Endothelial cell of umbilical vein (primary cell): Measurements from ENCODE around the gene ARHGAP10. TPM values are rescaled to one million over a fixed set of nuclear protein-coding genes. Genes with fewer than 3 reads are reported as not detected.

Source experiments
- BruUV-seq: library from RNA; stranded (reverse); fragments of 400-500 nt; replicated peaks from 2 replicates; lab custom pipeline; 2021; lab: Mats Ljungman, UMichigan
- CTCF ChIA-PET: fragments of 300-600, 350-600 bp; sonication (Branson Sonifier 250); formaldehyde crosslinking; loops from one replicate; lab custom pipeline; 2021; ENCODE audit warnings: antibody characterized with exemption, inconsistent platforms; lab: Charles Lee
- POLR2A ChIA-PET: fragments of 300-600, 350-600 bp; sonication (Branson Sonifier 250); formaldehyde crosslinking; loops from one replicate; lab custom pipeline; 2021; ENCODE audit warnings: antibody characterized with exemption, inconsistent platforms; lab: Charles Lee
- DNase-seq: peaks from one replicate; pipeline ENCODE4 v3.0.0-alpha.2; 2011; ENCODE audit warnings: low read depth, low spot score
- FAIRE-seq: peaks from 2 replicates; lab custom pipeline; 2011; peaks lifted over from hg19 to GRCh38; lab: Jason Lieb, UNC
- H2AFZ ChIP-seq: 2 replicates; pipeline ENCODE4 v1.6.0; 2012; ENCODE audit warnings: low read depth, low read length, control low read depth, inconsistent platforms
- H3K27ac ChIP-seq: 2 replicates; pipeline ENCODE4 v1.5.1; 2011; ENCODE audit warnings: low read depth, mild to moderate bottlenecking, control low read depth, low read length, moderate library complexity; ENCODE audit not compliant: insufficient read depth
- H3K27me3 ChIP-seq, 2 experiments: 2 replicates each; pipeline versions ENCODE4 v1.6.0 to v1.6.1; 2011; ENCODE audit warnings: low read length in 2 of 2, mixed read lengths in 1 of 2; ENCODE audit not compliant: control insufficient read depth in 2 of 2, insufficient read depth in 2 of 2
- H3K36me3 ChIP-seq, 2 experiments: 2 replicates in 1 of 2; 3 replicates in 1 of 2; pipeline ENCODE4 v1.5.1; 2011; ENCODE audit warnings: low read length in 2 of 2, mild to moderate bottlenecking in 1 of 2, moderate library complexity in 1 of 2; ENCODE audit not compliant: control insufficient read depth in 2 of 2, insufficient read depth in 2 of 2; ENCODE audit errors: extremely low read depth in 1 of 2
- H3K4me1 ChIP-seq: 3 replicates; pipeline ENCODE4 v1.5.1; 2011; ENCODE audit warnings: mild to moderate bottlenecking, low read length; ENCODE audit not compliant: control insufficient read depth, insufficient read depth; ENCODE audit errors: extremely low read depth
- H3K4me2 ChIP-seq: 2 replicates; pipeline ENCODE4 v1.6.1; 2011; ENCODE audit warnings: low read length, control low read depth, mixed read lengths; ENCODE audit not compliant: insufficient read depth
- H3K4me3 ChIP-seq, 3 experiments: fragments of 200-600 bp in 1 of 3; sonication (generic), shearing (Covaris generic) in 1 of 3; replicated peaks in 1 of 3; 2 replicates each; pipeline ENCODE4 v1.5.1; 2011 to 2016; ENCODE audit warnings: control low read depth in 3 of 3, low read length in 3 of 3, mild to moderate bottlenecking in 2 of 3, inconsistent platforms in 1 of 3, low read depth in 1 of 3, moderate library complexity in 1 of 3; ENCODE audit not compliant: insufficient read depth in 1 of 3
- H3K79me2 ChIP-seq: 2 replicates; pipeline ENCODE4 v1.6.0; 2012; ENCODE audit warnings: low read length, inconsistent platforms; ENCODE audit not compliant: control insufficient read depth, insufficient read depth
- H3K9ac ChIP-seq: replicated peaks from 2 replicates; pipeline ENCODE3; 2011; ENCODE audit warnings: low read length, control low read depth; ENCODE audit not compliant: insufficient read depth; ENCODE audit errors: extremely low read depth
- H3K9me1 ChIP-seq: replicated peaks from 3 replicates; pipeline ENCODE4 v1.6.0; 2011; ENCODE audit warnings: mild to moderate bottlenecking, low read length; ENCODE audit not compliant: control insufficient read depth, insufficient read depth; ENCODE audit errors: extremely low read depth
- H3K9me3 ChIP-seq: replicated peaks from 2 replicates; pipeline ENCODE4 v1.5.1; 2012; ENCODE audit warnings: low read length, inconsistent platforms; ENCODE audit not compliant: control insufficient read depth, insufficient read depth
- H4K20me1 ChIP-seq: replicated peaks from 2 replicates; pipeline ENCODE3; 2011; ENCODE audit warnings: mild to moderate bottlenecking, low read length; ENCODE audit not compliant: control insufficient read depth, insufficient read depth; ENCODE audit errors: extremely low read depth
- CTCF ChIP-seq, 2 donors: IDR thresholded peaks; 1 replicate in 1 of 2; 2 replicates in 1 of 2; pipeline ENCODE4 v1.5.1; 2011; ENCODE audit warnings: low read length in 2 of 2, mild to moderate bottlenecking in 2 of 2, moderate library complexity in 2 of 2, control low read depth in 1 of 2, inconsistent platforms in 1 of 2, low read depth in 1 of 2; ENCODE audit not compliant: insufficient read depth in 1 of 2; ENCODE audit errors: extremely low read depth in 1 of 2
- EZH2 ChIP-seq: IDR thresholded peaks from 2 replicates; pipeline ENCODE4 v1.6.1; 2012; ENCODE audit warnings: borderline replicate concordance, low read depth, mild to moderate bottlenecking, moderate library complexity, low read length, inconsistent platforms; ENCODE audit not compliant: severe bottlenecking
- FOS ChIP-seq: IDR thresholded peaks from 2 replicates; pipeline ENCODE4 v1.6.1; 2011; ENCODE audit warnings: mild to moderate bottlenecking, low read length, moderate library complexity, borderline replicate concordance; ENCODE audit not compliant: insufficient read depth
- GATA2 ChIP-seq: IDR thresholded peaks from 2 replicates; pipeline ENCODE4 v1.7.0; 2011; ENCODE audit warnings: low read depth, mild to moderate bottlenecking, moderate library complexity, mixed read lengths, low read length; ENCODE audit not compliant: insufficient read length, insufficient read depth
- JUN ChIP-seq: IDR thresholded peaks from 2 replicates; pipeline ENCODE4 v1.6.1; 2011; ENCODE audit warnings: borderline replicate concordance, low read depth; ENCODE audit not compliant: insufficient read length, insufficient read depth
- MAX ChIP-seq: IDR thresholded peaks from 2 replicates; pipeline ENCODE4 v1.6.1; 2011; ENCODE audit not compliant: insufficient read depth, insufficient read length
- MYC ChIP-seq: IDR thresholded peaks from one replicate; pipeline ENCODE4 v1.6.1; 2011; ENCODE audit warnings: mild to moderate bottlenecking, low read depth, low read length
- POLR2A ChIP-seq: IDR thresholded peaks from 2 replicates; pipeline ENCODE4 v1.6.1; 2012; ENCODE audit warnings: low read depth, mild to moderate bottlenecking, control low read depth, low read length
- POLR2AphosphoS5 ChIP-seq: IDR thresholded peaks from 2 replicates; pipeline ENCODE4 v1.6.1; 2012; ENCODE audit warnings: low read depth, mild to moderate bottlenecking, control low read depth, low read length, moderate library complexity; ENCODE audit not compliant: insufficient read depth
- dilution Hi-C: fragments of 300-500 bp; cut with MboI; formaldehyde crosslinking; loops from one replicate; pipeline ENCODE4 v1.15.0; 2019; ENCODE audit warnings: low sequenced_read_pairs; ENCODE audit not compliant: extremely low pct_ligation_motif_present
- intact Hi-C: fragments of 100-400 bp; cut with micrococcal nuclease; formaldehyde crosslinking; loops from one replicate; pipeline ENCODE4 v1.10.0; 2022
- polyA plus RNA-seq, 4 experiments: library from polyadenylated mRNA; depleted of rRNA in 3 of 4; stranded (reverse) in 3 of 4; unstranded in 1 of 4; fragments of >200 nt; gene quantifications; 2 replicates each; pipeline versions ENCODE4 v1.2.1 to v1.2.3, GENCODE V29; 2011 to 2012; ENCODE audit warnings: missing spikeins in 1 of 4
- total RNA-seq: library from RNA; stranded (reverse); gene quantifications from 2 replicates; pipeline ENCODE4 v1.2.3, GENCODE V29; 2021

Gene ARHGAP10
- total and polyA plus RNA-seq, 2 donors (not counting 3 experiments of a cell fraction or from before 2014, with no cell fraction given): 20.4 to 36.7 TPM

DNA sequence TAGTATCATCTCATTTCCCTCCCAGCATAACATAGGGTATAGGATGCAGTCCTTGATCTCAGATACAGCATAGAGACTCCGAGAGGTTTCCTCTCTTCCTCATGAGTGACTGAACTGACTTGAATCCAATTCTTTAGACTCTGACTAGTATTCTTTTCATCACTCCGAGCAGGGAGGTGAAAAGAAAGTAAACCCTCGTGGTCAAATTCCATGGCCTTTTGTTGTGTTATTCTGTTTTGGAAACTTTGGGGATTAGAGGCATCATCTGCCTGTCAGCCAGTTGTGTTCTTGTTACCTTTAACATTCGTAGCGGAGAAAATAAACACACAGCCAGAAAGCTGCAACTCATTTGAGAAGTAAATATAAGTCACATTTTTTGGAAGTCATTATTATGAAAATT, 206.6 kb downstream of the ARHGAP10 start:
- no TSS peak for BruUV-seq
- Histone ChIP-seq H3K4me1 (no peaks in the 10 kb centered on the region), H3K27me3 (no peaks in the 10 kb centered on the region), H3K9me1 (no peaks in the 10 kb centered on the region), H3K79me2 (no peaks in the 10 kb centered on the region), H3K4me3 (no peak overlapping the region), H4K20me1 (no peaks in the 10 kb centered on the region), H3K9ac (no peak overlapping the region), H3K36me3 (no peaks in the 10 kb centered on the region), H3K4me2 (no peak overlapping the region), H3K27ac (no peak overlapping the region), H2AFZ (no peak overlapping the region), H3K9me3 (no peaks in the 10 kb centered on the region)
- FAIRE-seq (no peak), DNase-seq (no peak)
- ChIA-PET CTCF (interaction anchor here (1.3 kb wide), 1 partner anchor 11 kb away, joined by 3 read pairs; no protein-coding TSS in a partner anchor), POLR2A (no interaction called here)
- dilution Hi-C loops (no loop called here), intact Hi-C loops (no loop called here)
- no peak for TF ChIP-seq MAX
- no peak for TF ChIP-seq FOS
- TF ChIP-seq JUN: no peak
- TF ChIP-seq GATA2: no peak
- no peak for TF ChIP-seq MYC
- no peak for TF ChIP-seq CTCF (IDR thresholded peaks at IDR 0.05; ENCODE audit: extremely low read depth in 1 of 2, insufficient read depth in 1 of 2, low read depth in 1 of 2, low read length in 2 of 2)
- no peak for TF ChIP-seq EZH2
- no peak for TF ChIP-seq POLR2AphosphoS5
- TF ChIP-seq POLR2A: no peak
